Stimulated activated CD4-positive, alpha-beta T cell treated with anti-CD3 and anti-CD28 coated beads, Interleukin-1b, Interleukin-23, amount 100 ng/mL, for 24 hours (primary cell): Measurements from ENCODE around the gene UBE2K.
"Not testable (repeated sequence)": the region's sequence is repeated elsewhere in the genome, so short reads cannot be mapped to it uniquely, and the experiment has no call there.

Experiments
- DNase-seq, 4 experiments: peaks; one replicate each; pipeline ENCODE4 v3.0.0-alpha.2; 2020; ENCODE audit warnings: low read depth in 4 of 4, low spot score in 1 of 4

Gene UBE2K

DNA sequence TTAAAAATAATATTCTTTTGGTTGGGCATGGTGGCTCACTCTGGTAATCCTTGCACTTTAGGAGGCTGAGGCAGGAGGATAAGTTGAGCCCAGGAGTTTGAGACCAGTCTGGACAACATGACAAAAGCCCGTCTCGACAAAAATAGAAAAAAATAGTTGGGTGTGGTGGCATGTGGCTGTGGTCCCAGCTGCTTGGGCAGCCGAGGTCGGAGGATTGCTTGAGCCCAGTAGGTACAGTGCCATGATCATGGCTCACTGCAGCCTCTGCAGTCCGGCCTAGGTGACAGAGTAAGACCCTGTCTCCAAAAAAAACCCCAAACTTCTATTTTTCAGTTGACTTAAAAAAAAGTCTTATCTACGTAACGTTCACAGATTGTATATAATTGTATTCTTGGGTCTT is 23.9 kb downstream of the UBE2K start:
- no peak for DNase-seq

- DNase-seq, result no peak
Measured at GRCh38 chr4:39729557-39729956, 31.6 kb downstream of the UBE2K start.

- DNase-seq, result no peak
Measured at GRCh38 chr4:39730072-39730471, 32.1 kb downstream of the UBE2K start.

DNA sequence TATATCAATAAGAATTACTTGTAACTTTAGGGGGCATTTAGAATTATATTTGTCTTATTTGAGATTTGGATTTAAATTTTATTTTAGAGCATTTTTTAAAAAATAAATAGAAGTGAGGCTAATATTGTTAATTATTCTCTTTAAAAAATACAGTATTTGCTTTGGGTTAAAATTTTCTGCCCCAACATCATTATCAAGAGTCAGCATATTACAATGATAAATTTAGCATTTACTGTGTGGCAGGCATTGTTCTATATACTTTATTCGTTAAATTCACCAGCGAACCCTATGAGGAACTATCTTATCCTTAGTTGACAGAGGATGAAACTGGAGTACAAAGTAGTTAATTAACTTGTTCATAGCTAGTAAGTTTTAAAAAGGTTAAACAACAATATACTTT is 34.0 kb downstream of the UBE2K start:
- no peak for DNase-seq

- no peak for DNase-seq
Measured at GRCh38 chr4:39732728-39733127, 34.8 kb downstream of the UBE2K start.

- not testable (repeated sequence) for DNase-seq
Measured at GRCh38 chr4:39739591-39739990, 41.7 kb downstream of the UBE2K start.

- DNase-seq, result no peak
Measured at GRCh38 chr4:39741401-39741800, 43.5 kb downstream of the UBE2K start.

- DNase-seq, result no peak
Measured at GRCh38 chr4:39745920-39746319, 48.0 kb downstream of the UBE2K start.

DNA sequence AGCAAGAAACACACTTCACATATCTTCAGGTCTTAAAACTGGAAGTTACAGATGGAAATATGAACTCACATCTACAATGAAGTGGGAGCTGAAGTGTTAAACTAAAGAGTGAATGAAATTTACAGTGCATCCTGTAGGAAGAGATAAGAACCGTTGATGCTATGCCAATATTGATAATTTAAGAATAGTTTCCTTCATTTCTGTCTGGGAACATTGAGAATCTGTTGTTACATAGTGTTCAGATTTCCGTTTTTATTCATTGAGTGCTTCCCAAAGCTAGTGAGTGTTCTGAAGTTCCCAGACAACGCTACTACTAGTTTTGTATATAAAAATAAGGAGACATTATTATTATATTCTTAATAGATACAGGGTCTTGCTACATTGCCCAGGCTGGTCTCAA is 52.3 kb downstream of the UBE2K start:
- no peak for DNase-seq

DNA sequence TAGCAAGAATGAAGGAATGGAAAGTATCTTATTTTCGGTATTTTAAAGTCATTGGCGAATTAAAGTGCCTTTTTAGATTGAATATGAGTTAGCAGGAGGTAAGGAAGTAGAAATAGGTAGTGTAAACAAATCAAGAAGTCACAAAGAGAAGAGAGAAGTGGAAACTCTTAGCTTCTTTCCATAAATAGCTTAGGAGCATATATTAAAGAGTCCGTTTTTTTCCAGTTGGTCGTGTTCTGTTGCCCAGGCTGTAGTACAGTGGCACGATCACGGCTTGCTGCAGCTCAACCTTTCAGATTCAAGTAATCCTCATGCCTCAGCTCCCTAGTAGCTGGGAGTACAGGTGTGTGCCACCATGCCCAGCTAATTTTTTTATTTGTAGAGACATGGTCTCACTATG is 56.4 kb downstream of the UBE2K start:
- DNase-seq, result no peak

- no peak for DNase-seq
Measured at GRCh38 chr4:39756159-39756558, 58.2 kb downstream of the UBE2K start.

DNA sequence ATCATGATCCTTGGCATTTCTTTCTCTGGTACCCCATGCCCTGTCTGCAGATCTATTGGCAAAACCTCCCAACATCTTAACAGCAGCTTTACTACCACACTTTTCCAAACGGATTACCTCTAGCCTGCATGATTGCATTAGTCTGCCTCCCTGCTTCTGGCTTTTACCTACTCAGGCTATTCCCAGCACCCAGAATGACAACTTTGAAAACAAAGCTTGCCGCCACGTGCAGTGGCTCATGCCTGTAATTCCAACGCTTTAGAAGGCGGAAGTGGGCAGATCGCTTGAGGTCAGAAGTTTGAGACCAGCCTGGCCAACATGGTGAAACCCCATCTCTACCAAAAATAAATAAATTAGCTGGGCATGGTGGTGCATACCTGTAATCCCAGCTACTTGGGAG is 60.2 kb downstream of the UBE2K start:
- no peak for DNase-seq

GRCh38 chr4:39759569-39759968 is 61.6 kb downstream of the UBE2K start:
- DNase-seq, result no peak

DNA sequence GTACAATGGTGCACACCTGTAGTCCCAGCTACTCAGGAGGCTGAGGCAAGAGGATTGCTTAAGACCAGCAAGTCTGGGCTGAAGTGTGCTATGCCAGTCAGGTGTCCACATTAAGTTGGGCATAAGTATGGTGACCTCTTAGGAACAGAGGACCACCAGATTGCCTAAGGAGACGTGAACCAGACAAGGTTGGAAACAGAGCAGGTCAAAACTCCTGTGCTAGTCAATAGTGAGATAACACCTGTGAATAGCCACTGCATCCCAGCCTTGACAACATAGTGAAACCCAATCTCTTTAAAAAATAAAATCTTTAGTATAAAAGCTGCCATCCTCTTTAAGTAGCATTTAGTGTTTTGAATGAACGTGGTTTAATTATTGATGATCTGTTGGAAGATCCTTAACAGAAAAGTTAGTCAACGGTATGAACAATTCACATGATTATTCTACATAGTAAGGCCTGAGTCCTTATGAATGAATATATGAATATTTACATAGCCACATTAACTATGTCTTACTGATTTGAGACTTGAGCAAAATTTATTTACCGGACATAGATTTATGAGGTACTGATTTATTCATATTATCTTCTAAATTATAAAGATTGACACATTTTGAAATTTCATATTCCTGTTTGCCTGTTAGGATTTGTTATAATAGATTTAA is 63.2 kb downstream of the UBE2K start:
- DNase-seq, result no peak

GRCh38 chr4:39763714-39764572 is 66.0 kb downstream of the UBE2K start:
- no peak for DNase-seq

DNA sequence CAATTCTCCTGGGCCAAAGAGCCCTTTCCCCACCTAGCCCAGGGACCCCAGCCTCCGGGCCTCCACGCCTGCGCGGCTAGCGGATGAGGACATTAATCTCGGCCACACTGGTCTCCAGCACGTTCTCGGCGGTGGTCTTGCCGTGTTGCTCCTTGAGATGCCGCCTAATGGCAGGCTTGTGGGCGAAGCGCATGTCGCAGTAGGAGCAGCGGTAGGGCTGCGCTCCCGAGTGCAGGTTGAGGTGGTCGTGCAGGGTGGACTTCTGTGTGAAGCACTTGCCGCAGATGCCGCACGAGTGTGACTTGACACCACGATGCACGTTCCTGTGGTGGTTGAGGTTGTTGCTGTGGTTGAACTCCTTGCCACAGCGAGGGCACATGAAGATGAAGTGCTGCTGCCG is 72.1 kb downstream of the UBE2K start:
- no peak for DNase-seq

DNA sequence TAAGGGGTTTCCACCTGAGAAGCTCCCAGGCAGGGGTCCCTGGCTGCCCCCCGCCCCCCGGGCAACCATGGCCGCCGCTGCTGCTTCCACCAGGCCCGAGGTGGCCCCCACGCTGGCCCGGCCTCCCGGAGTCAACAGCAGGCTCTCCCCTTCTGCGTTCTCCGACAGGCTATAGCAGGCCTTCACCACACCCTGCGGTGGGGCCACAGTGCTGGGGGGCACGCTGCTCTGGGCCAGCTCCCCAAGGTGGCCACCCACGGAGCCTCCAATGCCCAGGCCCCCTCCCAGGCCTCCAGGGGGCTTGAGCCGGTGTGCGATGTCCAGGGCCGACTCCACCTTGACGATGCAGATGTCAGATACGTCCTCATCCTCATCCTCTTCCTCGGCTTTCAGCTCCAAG is 72.5 kb downstream of the UBE2K start:
- DNase-seq, result no peak

DNA sequence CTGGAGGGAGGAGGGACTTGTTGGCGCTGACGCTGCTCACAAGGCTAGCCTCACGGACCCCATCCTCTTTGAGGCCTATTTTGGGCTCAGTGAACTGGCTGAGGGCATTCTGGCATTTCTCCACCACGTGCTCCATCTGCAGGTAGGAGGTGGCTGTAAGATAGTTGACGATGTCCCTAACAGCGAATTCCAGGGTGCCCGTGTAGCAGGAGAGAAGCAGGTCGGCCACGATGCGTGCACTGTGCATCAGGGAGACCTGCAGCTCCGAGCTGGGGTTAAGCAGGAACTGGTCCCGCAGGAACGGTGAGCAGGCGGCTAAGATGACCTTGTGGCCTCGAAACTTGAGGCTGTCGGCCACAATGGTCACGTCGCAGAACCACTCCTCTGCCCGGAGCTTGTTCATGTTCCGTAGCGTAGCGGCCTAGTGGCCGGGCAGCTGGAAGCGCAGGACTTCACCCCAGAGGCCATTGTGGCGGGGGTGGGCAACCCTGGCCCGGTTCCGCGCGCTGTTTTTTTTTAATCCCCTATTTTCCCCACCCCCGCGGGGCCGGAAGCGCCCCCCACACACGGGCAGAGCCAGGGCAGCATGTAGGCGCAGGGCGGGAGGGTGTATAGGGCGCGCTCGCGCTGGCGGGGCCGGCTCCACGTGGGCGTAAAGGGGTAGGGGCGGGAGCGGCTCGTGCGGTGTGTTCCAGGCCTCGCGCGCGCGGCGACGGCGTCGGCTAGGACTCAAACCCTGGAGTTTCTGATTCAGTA is 73.2 kb downstream of the UBE2K start:
- DNase-seq, result no peak

DNA sequence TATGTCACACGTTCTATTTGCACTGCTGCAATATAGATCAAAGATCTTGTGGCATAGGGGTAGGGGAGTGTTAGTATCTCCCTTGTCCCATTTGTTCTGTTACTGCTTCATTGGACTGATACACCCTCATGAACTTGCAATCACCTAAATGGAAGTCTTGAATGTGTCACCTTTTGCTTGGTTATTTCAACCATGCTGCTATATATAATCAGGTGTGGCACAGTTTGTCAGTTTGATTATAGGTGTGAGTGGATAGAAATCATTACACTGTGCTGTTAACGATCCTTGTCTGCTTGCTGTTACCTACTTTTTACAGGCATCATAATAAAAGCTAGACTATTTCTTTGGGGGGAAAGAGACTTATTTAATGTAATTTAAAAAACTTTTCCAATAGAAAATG is 84.1 kb downstream of the UBE2K start:
- DNase-seq, result not testable (repeated sequence)

- DNase-seq, result no peak
Measured at GRCh38 chr4:39785083-39785482, 87.1 kb downstream of the UBE2K start.

DNA sequence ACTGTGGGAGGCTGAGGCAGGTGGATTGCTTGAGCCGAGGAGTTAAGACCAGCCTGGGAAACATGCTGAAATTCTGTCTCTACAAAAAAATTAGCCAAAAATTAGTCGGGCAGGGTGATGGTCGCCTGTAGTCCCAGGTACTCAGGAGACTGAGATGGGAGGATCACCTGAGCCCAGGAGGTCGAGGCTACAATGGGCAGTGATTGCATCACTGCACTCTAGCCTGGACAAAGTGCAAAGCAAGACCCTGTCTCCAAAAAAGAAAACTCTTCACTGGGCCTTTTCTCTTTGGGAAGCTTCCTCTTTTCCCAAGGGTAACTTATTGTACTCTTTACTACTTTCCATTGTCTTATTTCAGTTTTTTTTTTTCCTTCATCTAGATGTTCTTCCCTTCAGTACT is 88.9 kb downstream of the UBE2K start:
- DNase-seq, result no peak

- no peak for DNase-seq
Measured at GRCh38 chr4:39792128-39792527, 94.2 kb downstream of the UBE2K start.
